Ishikawa (cell line): ENCODE measurements around the gene C13orf46.

Experiments
- CEBPB ChIP-seq: IDR thresholded peaks from 2 replicates; pipeline ENCODE4 v1.6.1; 2012
- CREB1 ChIP-seq: IDR thresholded peaks from 2 replicates; pipeline ENCODE4 v1.6.1; 2012; ENCODE audit warnings: low read depth
- EGR1 ChIP-seq: IDR thresholded peaks from 2 replicates; pipeline ENCODE4 v1.6.1; 2012
- EP300 ChIP-seq: IDR thresholded peaks from 2 replicates; pipeline ENCODE4 v1.6.1; 2012; ENCODE audit warnings: borderline replicate concordance
- FOXM1 ChIP-seq: IDR thresholded peaks from 2 replicates; pipeline ENCODE4 v1.6.1; 2012; ENCODE audit warnings: low read depth, borderline replicate concordance
- NFIC ChIP-seq: IDR thresholded peaks from 2 replicates; pipeline ENCODE4 v1.6.1; 2012
- RAD21 ChIP-seq: IDR thresholded peaks from 2 replicates; pipeline ENCODE4 v1.6.1; 2012; ENCODE audit warnings: low read depth
- TAF1 ChIP-seq: IDR thresholded peaks from 2 replicates; pipeline ENCODE4 v1.6.1; 2012; ENCODE audit warnings: low read depth, mild to moderate bottlenecking
- TCF12 ChIP-seq: IDR thresholded peaks from 2 replicates; pipeline ENCODE4 v1.6.1; 2012; ENCODE audit warnings: low read depth
- TEAD4 ChIP-seq: IDR thresholded peaks from 2 replicates; pipeline ENCODE4 v1.6.1; 2012
- YY1 ChIP-seq: IDR thresholded peaks from 2 replicates; pipeline ENCODE4 v1.6.1; 2012; ENCODE audit warnings: low read depth
- ZBTB7A ChIP-seq: IDR thresholded peaks from 2 replicates; pipeline ENCODE4 v1.6.1; 2012; ENCODE audit warnings: low read depth
- TF ChIP-seq, protein P1 (sequence below): IDR thresholded peaks from 2 replicates; pipeline ENCODE4 v1.6.1; 2012
- TF ChIP-seq, protein P2 (sequence below): IDR thresholded peaks from 2 replicates; pipeline ENCODE4 v1.6.1; 2012
- TF ChIP-seq, protein P3 (sequence below): IDR thresholded peaks from 2 replicates; pipeline ENCODE4 v1.6.1; 2012; ENCODE audit warnings: low read depth, mild to moderate bottlenecking

The C13orf46 gene

DNA sequence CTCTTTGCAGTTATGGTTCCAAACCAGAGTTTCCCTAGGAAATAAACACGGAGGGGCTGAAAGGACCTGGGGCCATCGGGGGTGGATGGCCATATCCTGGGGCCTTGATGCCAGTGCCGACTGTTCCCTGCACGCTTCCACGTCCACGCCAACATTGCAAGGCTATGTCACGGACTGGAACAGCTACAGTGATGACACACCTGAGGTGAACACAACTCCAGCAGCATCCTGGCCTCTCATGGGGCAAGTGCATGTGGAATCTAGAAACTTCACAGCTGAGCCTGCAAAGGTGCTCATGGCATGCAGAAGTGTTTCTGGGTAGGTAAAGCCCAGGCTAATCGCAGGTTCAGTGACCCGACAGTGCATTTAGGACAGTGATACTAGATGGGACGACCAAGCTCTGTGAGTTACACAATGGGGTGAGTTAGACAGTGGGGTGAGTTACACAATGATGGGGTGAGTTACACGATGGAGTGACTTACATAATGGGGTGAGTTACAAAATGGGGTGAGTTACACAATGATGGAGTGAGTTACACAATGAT is 58.0 kb downstream of the C13orf46 start:
- TF ChIP-seq, protein P1, sequence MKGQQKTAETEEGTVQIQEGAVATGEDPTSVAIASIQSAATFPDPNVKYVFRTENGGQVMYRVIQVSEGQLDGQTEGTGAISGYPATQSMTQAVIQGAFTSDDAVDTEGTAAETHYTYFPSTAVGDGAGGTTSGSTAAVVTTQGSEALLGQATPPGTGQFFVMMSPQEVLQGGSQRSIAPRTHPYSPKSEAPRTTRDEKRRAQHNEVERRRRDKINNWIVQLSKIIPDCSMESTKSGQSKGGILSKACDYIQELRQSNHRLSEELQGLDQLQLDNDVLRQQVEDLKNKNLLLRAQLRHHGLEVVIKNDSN = no peak
- TF ChIP-seq EP300 = no peak
- TF ChIP-seq CREB1 = no peak
- TF ChIP-seq NFIC = no peak
- no peak for TF ChIP-seq FOXM1
- TF ChIP-seq RAD21 = no peak
- no peak for TF ChIP-seq TEAD4
- TF ChIP-seq TCF12 = no peak
- TF ChIP-seq, protein P2, sequence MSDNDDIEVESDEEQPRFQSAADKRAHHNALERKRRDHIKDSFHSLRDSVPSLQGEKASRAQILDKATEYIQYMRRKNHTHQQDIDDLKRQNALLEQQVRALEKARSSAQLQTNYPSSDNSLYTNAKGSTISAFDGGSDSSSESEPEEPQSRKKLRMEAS = no peak
- TF ChIP-seq YY1 = no peak
- TF ChIP-seq EGR1 = no peak
- no peak for TF ChIP-seq TAF1
- TF ChIP-seq ZBTB7A = no peak
- no peak for TF ChIP-seq CEBPB
- TF ChIP-seq, protein P3, sequence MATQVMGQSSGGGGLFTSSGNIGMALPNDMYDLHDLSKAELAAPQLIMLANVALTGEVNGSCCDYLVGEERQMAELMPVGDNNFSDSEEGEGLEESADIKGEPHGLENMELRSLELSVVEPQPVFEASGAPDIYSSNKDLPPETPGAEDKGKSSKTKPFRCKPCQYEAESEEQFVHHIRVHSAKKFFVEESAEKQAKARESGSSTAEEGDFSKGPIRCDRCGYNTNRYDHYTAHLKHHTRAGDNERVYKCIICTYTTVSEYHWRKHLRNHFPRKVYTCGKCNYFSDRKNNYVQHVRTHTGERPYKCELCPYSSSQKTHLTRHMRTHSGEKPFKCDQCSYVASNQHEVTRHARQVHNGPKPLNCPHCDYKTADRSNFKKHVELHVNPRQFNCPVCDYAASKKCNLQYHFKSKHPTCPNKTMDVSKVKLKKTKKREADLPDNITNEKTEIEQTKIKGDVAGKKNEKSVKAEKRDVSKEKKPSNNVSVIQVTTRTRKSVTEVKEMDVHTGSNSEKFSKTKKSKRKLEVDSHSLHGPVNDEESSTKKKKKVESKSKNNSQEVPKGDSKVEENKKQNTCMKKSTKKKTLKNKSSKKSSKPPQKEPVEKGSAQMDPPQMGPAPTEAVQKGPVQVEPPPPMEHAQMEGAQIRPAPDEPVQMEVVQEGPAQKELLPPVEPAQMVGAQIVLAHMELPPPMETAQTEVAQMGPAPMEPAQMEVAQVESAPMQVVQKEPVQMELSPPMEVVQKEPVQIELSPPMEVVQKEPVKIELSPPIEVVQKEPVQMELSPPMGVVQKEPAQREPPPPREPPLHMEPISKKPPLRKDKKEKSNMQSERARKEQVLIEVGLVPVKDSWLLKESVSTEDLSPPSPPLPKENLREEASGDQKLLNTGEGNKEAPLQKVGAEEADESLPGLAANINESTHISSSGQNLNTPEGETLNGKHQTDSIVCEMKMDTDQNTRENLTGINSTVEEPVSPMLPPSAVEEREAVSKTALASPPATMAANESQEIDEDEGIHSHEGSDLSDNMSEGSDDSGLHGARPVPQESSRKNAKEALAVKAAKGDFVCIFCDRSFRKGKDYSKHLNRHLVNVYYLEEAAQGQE = no peak

DNA sequence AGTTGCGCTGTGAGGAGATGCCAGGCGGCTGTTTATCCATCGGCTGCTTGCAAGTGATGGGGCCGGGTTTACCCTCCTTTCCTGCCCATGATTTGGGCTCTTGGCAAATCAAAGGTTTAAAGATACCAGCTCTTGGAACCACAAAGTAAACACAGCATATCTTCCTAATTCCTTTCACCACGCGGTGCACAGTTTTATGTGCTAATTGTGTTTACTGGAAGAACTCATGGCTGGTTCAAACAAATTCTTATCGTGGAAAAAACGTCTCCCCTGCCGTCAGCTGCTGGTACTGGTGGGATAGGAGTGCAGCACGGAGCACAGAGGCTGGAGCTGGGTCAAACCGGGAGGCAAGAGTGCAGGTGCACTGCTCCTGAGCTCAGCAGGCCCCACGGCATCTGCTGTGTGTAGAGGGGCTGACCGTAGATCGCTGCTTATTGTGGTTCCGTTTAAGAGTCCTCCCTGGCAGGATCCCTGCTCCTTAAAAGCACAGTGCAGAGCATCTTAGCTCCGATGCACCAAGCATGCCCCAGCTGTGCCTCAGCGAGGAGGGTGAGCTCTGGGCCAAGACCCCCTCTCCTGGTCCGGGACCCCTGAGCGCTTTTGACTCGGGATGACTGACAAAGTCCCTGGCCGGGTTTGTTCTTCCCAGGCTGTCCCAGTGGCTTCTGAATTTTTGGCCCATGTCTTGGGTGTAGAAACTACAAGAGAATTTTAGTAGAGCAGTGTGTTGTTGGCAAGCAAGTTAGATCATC is 58.7 kb downstream of the C13orf46 start:
- TF ChIP-seq ZBTB7A (no peak), YY1 (no peak), CREB1 (no peak), TAF1 (no peak), FOXM1 (no peak)
- TF ChIP-seq, protein P3 = no peak
- TF ChIP-seq, protein P2 = no peak

DNA sequence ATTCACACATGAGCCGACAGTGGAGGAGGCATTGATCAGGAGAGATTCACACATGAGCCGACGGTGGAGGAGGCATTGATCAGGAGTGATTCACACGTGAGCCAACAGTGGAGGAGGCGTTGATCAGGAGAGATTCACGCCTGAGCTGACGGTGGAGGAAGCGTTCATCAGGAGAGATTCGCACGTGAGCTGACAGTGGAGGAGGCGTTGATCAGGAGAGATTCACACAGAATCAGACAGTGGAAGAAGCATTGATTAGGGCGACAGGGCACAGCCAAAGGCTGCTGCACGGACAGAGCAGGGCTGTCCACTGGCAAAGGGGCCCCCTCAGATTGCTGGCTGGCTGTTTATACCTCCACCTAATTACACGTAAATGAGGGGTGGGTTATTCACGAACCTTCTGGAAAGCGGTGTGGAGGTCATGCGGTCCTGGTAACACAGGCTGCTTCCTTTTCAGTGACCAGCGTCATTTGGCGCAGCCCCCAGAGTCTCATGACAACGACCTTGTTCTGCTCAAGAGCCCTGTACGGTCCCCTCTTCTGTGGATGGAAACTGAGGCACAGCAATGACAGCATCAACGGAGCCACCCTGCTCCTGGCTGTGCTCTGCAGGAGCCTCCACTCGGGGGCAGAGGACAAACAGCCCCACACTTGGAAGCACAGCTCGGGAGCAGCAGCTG is 59.4 kb downstream of the C13orf46 start:
- TF ChIP-seq, protein P2 = no peak
- TF ChIP-seq, protein P1 = no peak
- TF ChIP-seq YY1 = no peak
- no peak for TF ChIP-seq CEBPB
- no peak for TF ChIP-seq ZBTB7A
- no peak for TF ChIP-seq EP300
- TF ChIP-seq, protein P3 = no peak
- no peak for TF ChIP-seq EGR1
- TF ChIP-seq TCF12 = no peak
- TF ChIP-seq NFIC = no peak
- no peak for TF ChIP-seq TAF1

DNA sequence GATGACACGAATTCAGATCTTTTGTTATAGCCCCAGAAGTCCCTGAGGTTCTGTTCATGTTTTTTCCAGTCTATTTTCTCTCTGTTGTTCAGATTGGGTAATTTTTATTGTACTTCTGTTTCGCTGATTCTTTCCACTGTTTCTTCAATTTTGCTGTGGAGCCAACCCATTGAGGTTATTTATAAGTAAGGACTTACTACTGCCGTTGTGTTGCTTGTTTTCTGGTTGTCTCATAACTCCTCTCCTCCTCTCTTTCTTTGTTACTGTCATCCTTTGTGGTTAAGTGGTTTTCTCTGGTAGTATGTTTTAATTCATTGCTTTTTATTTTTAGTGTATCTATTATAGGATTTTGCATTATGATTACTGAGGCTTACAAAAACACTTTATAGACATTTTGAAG is 61.3 kb downstream of the C13orf46 start:
- no peak for TF ChIP-seq TEAD4
- TF ChIP-seq, protein P2 = no peak
- TF ChIP-seq EGR1 = no peak
- TF ChIP-seq, protein P1 = no peak
- TF ChIP-seq TAF1 = no peak
- no peak for TF ChIP-seq YY1
- TF ChIP-seq NFIC = no peak
- TF ChIP-seq RAD21 = no peak
- TF ChIP-seq, protein P3 = no peak
